ENCODE measurements around the gene CCRL2. TPM values are rescaled to one million over a fixed set of nuclear protein-coding genes. Genes with fewer than 3 reads are reported as not detected.
"Not testable (repeated sequence)": the region's sequence is repeated elsewhere in the genome, so short reads cannot be mapped to it uniquely, and the experiment has no call there.

Gene CCRL2
- total and polyA plus RNA-seq, 5 experiments from 2014 or later, result 1.1 to 2.8 (median 1.3) TPM; not detected in 1

GRCh38 chr3:46427916-46428833 is 21.1 kb downstream of the CCRL2 start:
- POLR2A ChIA-PET, result no interaction called here
- DNase-seq (no peak), ATAC-seq (no peak)
- Mint-ChIP-seq H3K9me3 (peaks cover 0 to 29% (median 13%) of the 10 kb centered on the region in 9 donors), H3K4me3 (no peak overlapping the region), H3K27me3 (peaks cover 0 to 3% (median 0%) of the 10 kb centered on the region in 5 donors), H3K27ac (peak overlapping the region in 1 of 10 donors; percentile 9), H3K4me1 (peaks cover 6 to 12% (median 8%) of the 10 kb centered on the region in 4 donors), H3K36me3 (peaks cover 0 to 19% (median 5%) of the 10 kb centered on the region in 3 donors)

GRCh38 chr3:46429250-46429649 is 22.2 kb downstream of the CCRL2 start:
- peaks cover 0 to 33% (median 19%) of the 10 kb centered on the region in 9 donors for H3K9me3 Mint-ChIP-seq
- peaks cover 0 to 3% (median 0%) of the 10 kb centered on the region in 5 donors for H3K27me3 Mint-ChIP-seq
- ATAC-seq (no peak), DNase-seq (no peak)
- no peak overlapping the region for H3K27ac Mint-ChIP-seq
- H3K36me3 Mint-ChIP-seq, result peaks cover 0 to 24% (median 5%) of the 10 kb centered on the region in 3 donors
- POLR2A ChIA-PET, result no interaction called here
- H3K4me3 Mint-ChIP-seq, result no peak overlapping the region
- peaks cover 6 to 16% (median 8%) of the 10 kb centered on the region in 4 donors for H3K4me1 Mint-ChIP-seq

- Mint-ChIP-seq H3K27ac (no peak overlapping the region), H3K9me3 (peaks cover 0 to 33% (median 19%) of the 10 kb centered on the region in 9 donors), H3K27me3 (peaks cover 0 to 3% (median 0%) of the 10 kb centered on the region in 5 donors), H3K36me3 (peaks cover 0 to 24% (median 5%) of the 10 kb centered on the region in 3 donors), H3K4me3 (no peak overlapping the region), H3K4me1 (peaks cover 6 to 16% (median 8%) of the 10 kb centered on the region in 4 donors)
- DNase-seq (no peak), ATAC-seq (no peak)
- POLR2A ChIA-PET, result no interaction called here
Observed at GRCh38 chr3:46429671-46430070, 22.6 kb downstream of the CCRL2 start.

- H3K27ac Mint-ChIP-seq, ATAC-seq, H3K4me3 Mint-ChIP-seq, DNase-seq, POLR2A ChIA-PET, H3K27me3 Mint-ChIP-seq: not testable (repeated sequence)
- Mint-ChIP-seq H3K9me3 (peaks cover 0 to 33% (median 19%) of the 10 kb centered on the region in 9 donors), H3K4me1 (peaks cover 6 to 23% (median 10%) of the 10 kb centered on the region in 4 donors), H3K36me3 (peaks cover 0 to 24% (median 5%) of the 10 kb centered on the region in 3 donors)
Observed at GRCh38 chr3:46430879-46431278, 23.8 kb downstream of the CCRL2 start.

GRCh38 chr3:46431905-46432304 is 24.8 kb downstream of the CCRL2 start:
- H3K4me1 Mint-ChIP-seq, result peaks cover 0 to 13% (median 4%) of the 10 kb centered on the region in 4 donors
- H3K27me3 Mint-ChIP-seq, H3K27ac Mint-ChIP-seq, ATAC-seq, POLR2A ChIA-PET, DNase-seq, H3K4me3 Mint-ChIP-seq: not testable (repeated sequence)
- peaks cover 0 to 24% (median 5%) of the 10 kb centered on the region in 3 donors for H3K36me3 Mint-ChIP-seq
- H3K9me3 Mint-ChIP-seq, result peaks cover 0 to 33% (median 19%) of the 10 kb centered on the region in 9 donors

GRCh38 chr3:46433118-46433517 is 26.1 kb downstream of the CCRL2 start:
- DNase-seq, POLR2A ChIA-PET, H3K4me3 Mint-ChIP-seq, H3K27me3 Mint-ChIP-seq, ATAC-seq: not testable (repeated sequence)
- H3K27ac Mint-ChIP-seq, result peak overlapping the region in 1 of 10 donors; percentile 21
- H3K9me3 Mint-ChIP-seq, result peaks cover 0 to 33% (median 19%) of the 10 kb centered on the region in 9 donors
- H3K4me1 Mint-ChIP-seq, result peaks cover 0 to 12% (median 3%) of the 10 kb centered on the region in 4 donors
- H3K36me3 Mint-ChIP-seq, result peaks cover 0 to 24% (median 5%) of the 10 kb centered on the region in 3 donors

- H3K9me3 Mint-ChIP-seq, result peaks cover 0 to 33% (median 19%) of the 10 kb centered on the region in 9 donors
Observed at GRCh38 chr3:46433841-46434240, 26.8 kb downstream of the CCRL2 start.

GRCh38 chr3:46435081-46435726 is 28.1 kb downstream of the CCRL2 start:
- Mint-ChIP-seq H3K36me3 (peaks cover 0 to 24% (median 5%) of the 10 kb centered on the region in 3 donors), H3K4me1 (peaks cover 0 to 12% (median 4%) of the 10 kb centered on the region in 4 donors), H3K4me3 (no peak overlapping the region), H3K27ac (peak overlapping the region in 2 of 10 donors; percentile 32 to 70), H3K9me3 (peaks cover 0 to 32% (median 19%) of the 10 kb centered on the region in 9 donors), H3K27me3 (peaks cover 0 to 2% (median 0%) of the 10 kb centered on the region in 5 donors)
- DNase-seq, result peak in 1 of 10 donors; percentile 12
- no peak for ATAC-seq
- POLR2A ChIA-PET, result no interaction called here

More at GRCh38 chr3:46433841-46434240, 26.8 kb downstream of the CCRL2 start:
- Mint-ChIP-seq H3K27ac (peak overlapping the region in 1 of 10 donors; percentile 15), H3K36me3 (peaks cover 0 to 24% (median 5%) of the 10 kb centered on the region in 3 donors), H3K4me3 (no peak overlapping the region), H3K27me3 (peaks cover 0 to 3% (median 0%) of the 10 kb centered on the region in 5 donors), H3K4me1 (peaks cover 0 to 12% (median 3%) of the 10 kb centered on the region in 4 donors)
- POLR2A ChIA-PET, result no interaction called here
- no peak for DNase-seq
- ATAC-seq, result no peak

- H3K9me3 Mint-ChIP-seq, result no peaks in the 10 kb centered on the region
Observed at GRCh38 chr3:46438831-46439230, 31.8 kb downstream of the CCRL2 start.

GRCh38 chr3:46440531-46441294 is 33.7 kb downstream of the CCRL2 start:
- H3K27ac Mint-ChIP-seq, result peak overlapping the region in 3 of 10 donors; percentile 9 to 33 (median 11)
- H3K4me1 Mint-ChIP-seq, result peaks cover 10 to 27% (median 16%) of the 10 kb centered on the region in 4 donors
- peak overlapping the region in 2 of 10 donors; percentile 3 to 8 for H3K4me3 Mint-ChIP-seq
- POLR2A ChIA-PET, result no interaction called here
- peaks cover 0 to 1% (median 0%) of the 10 kb centered on the region in 5 donors for H3K27me3 Mint-ChIP-seq
- DNase-seq (peak in 4 of 10 donors; percentile 22 to 36 (median 28)), ATAC-seq (peak; percentile 74 to 91)
- H3K36me3 Mint-ChIP-seq, result no peaks in the 10 kb centered on the region
- H3K9me3 Mint-ChIP-seq, result no peaks in the 10 kb centered on the region

More at GRCh38 chr3:46438831-46439230, 31.8 kb downstream of the CCRL2 start:
- Mint-ChIP-seq H3K27ac (peak overlapping the region in 1 of 10 donors; percentile 17), H3K27me3 (peaks cover 0 to 1% (median 0%) of the 10 kb centered on the region in 5 donors), H3K36me3 (no peaks in the 10 kb centered on the region), H3K4me3 (no peak overlapping the region), H3K4me1 (peaks cover 15 to 27% (median 19%) of the 10 kb centered on the region in 4 donors)
- no peak for ATAC-seq
- DNase-seq, result no peak
- POLR2A ChIA-PET, result no interaction called here

GRCh38 chr3:46442576-46443530 is 35.8 kb downstream of the CCRL2 start:
- Mint-ChIP-seq H3K27ac (peak overlapping the region in 1 of 10 donors; percentile 9), H3K4me3 (no peak overlapping the region), H3K27me3 (no peaks in the 10 kb centered on the region), H3K36me3 (no peaks in the 10 kb centered on the region), H3K4me1 (peaks cover 10 to 27% (median 16%) of the 10 kb centered on the region in 4 donors), H3K9me3 (no peaks in the 10 kb centered on the region)
- ATAC-seq, result no peak
- peak in 1 of 10 donors; percentile 30 for DNase-seq
- POLR2A ChIA-PET, result no interaction called here
